Fibroblast of villous mesenchyme (primary cell): ENCODE results near the gene KCNMB2. TPM values are rescaled to one million over a fixed set of nuclear protein-coding genes. Genes with fewer than 3 reads are reported as not detected.
"Not testable (repeated sequence)": the region's sequence is repeated elsewhere in the genome, so short reads cannot be mapped to it uniquely, and the experiment has no call there.

ENCODE experiments used
- DNase-seq: peaks from one replicate; pipeline ENCODE4 v3.0.0-alpha.2; 2010; ENCODE audit warnings: low read depth
- H3K4me3 ChIP-seq: 2 replicates; pipeline ENCODE4 v1.5.1; 2011; ENCODE audit warnings: low read depth, mild to moderate bottlenecking, low read length
- CTCF ChIP-seq: IDR thresholded peaks from 2 replicates; pipeline ENCODE4 v1.5.1; 2012; ENCODE audit warnings: low read depth, mild to moderate bottlenecking, low read length; ENCODE audit not compliant: insufficient read depth
- total RNA-seq: library from RNA; depleted of rRNA; stranded (reverse); fragments of >200 nt; gene quantifications from 2 replicates; pipeline ENCODE4 v1.2.3, GENCODE V29; 2012

KCNMB2 gene
- total RNA-seq, 1 donor = not detected

- no peak for DNase-seq
- no peak for TF ChIP-seq CTCF
- H3K4me3 ChIP-seq = no peak overlapping the region
Observed at GRCh38 chr3:178546079-178546478, 9.8 kb downstream of the KCNMB2 start.

- DNase-seq, H3K4me3 ChIP-seq: not testable (repeated sequence)
Observed at GRCh38 chr3:178549426-178549825, 13.2 kb downstream of the KCNMB2 start.

- DNase-seq = peak; percentile 85
- TF ChIP-seq CTCF = no peak
Observed at GRCh38 chr3:178551916-178552321, 15.7 kb downstream of the KCNMB2 start.

GRCh38 chr3:178558637-178559036, 22.4 kb downstream of the KCNMB2 start:
- no peak overlapping the region for H3K4me3 ChIP-seq
- TF ChIP-seq CTCF = no peak
- DNase-seq = no peak

More at GRCh38 chr3:178551916-178552321, 15.7 kb downstream of the KCNMB2 start:
- H3K4me3 ChIP-seq = no peak overlapping the region

GRCh38 chr3:178560759-178561158, 24.5 kb downstream of the KCNMB2 start:
- no peak for DNase-seq
- TF ChIP-seq CTCF = no peak

GRCh38 chr3:178561239-178561638, 25.0 kb downstream of the KCNMB2 start:
- peak; percentile 58 for DNase-seq
- no peak for TF ChIP-seq CTCF

More at GRCh38 chr3:178560759-178561158, 24.5 kb downstream of the KCNMB2 start:
- H3K4me3 ChIP-seq = no peak overlapping the region

GRCh38 chr3:178562143-178562946, 26.1 kb downstream of the KCNMB2 start:
- no peak for TF ChIP-seq CTCF
- H3K4me3 ChIP-seq = no peak overlapping the region
- DNase-seq = no peak

More at GRCh38 chr3:178561239-178561638, 25.0 kb downstream of the KCNMB2 start:
- H3K4me3 ChIP-seq = no peak overlapping the region
